HG02884 (cell line): ENCODE results near the gene AREL1.

Source experiments
- ATAC-seq: cut with Tn5 transposase; IDR thresholded peaks from one replicate; pipeline ENCODE4 v1.9.1; 2021; ENCODE audit warnings: mild to moderate bottlenecking, moderate library complexity; ENCODE audit not compliant: unreplicated experiment

The AREL1 gene

GRCh38 chr14:74661726-74662450, 51.0 kb downstream of the AREL1 start:
- ATAC-seq: no peak

- no peak for ATAC-seq
These were observed 52.0 kb downstream of the AREL1 start for GRCh38 chr14:74660863-74661262.

- ATAC-seq: no peak
These were observed 52.7 kb downstream of the AREL1 start for GRCh38 chr14:74660167-74660566.

GRCh38 chr14:74658535-74659131, 54.2 kb downstream of the AREL1 start:
- ATAC-seq: no peak

- ATAC-seq: no peak
These were observed 55.9 kb downstream of the AREL1 start for GRCh38 chr14:74656964-74657363.

GRCh38 chr14:74655599-74656395, 57.1 kb downstream of the AREL1 start:
- no peak for ATAC-seq

- no peak for ATAC-seq
These were observed 57.9 kb downstream of the AREL1 start for GRCh38 chr14:74654931-74655330.

- ATAC-seq: no peak
These were observed 59.3 kb downstream of the AREL1 start for GRCh38 chr14:74653386-74654138.

- ATAC-seq: no peak
These were observed 60.3 kb downstream of the AREL1 start for GRCh38 chr14:74652541-74652940.

- ATAC-seq: no peak
These were observed 61.8 kb downstream of the AREL1 start for GRCh38 chr14:74650927-74651686.

GRCh38 chr14:74649673-74650072, 63.2 kb downstream of the AREL1 start:
- ATAC-seq: no peak

- no peak for ATAC-seq
These were observed 63.7 kb downstream of the AREL1 start for GRCh38 chr14:74649167-74649566.

GRCh38 chr14:74648601-74649000, 64.3 kb downstream of the AREL1 start:
- ATAC-seq: no peak

- ATAC-seq: no peak
These were observed 65.0 kb downstream of the AREL1 start for GRCh38 chr14:74647678-74648461.

- ATAC-seq: no peak
These were observed 65.7 kb downstream of the AREL1 start for GRCh38 chr14:74647061-74647677.

GRCh38 chr14:74645756-74646470, 67.0 kb downstream of the AREL1 start:
- no peak for ATAC-seq

GRCh38 chr14:74645244-74645643, 67.6 kb downstream of the AREL1 start:
- ATAC-seq: no peak

- no peak for ATAC-seq
These were observed 71.1 kb downstream of the AREL1 start for GRCh38 chr14:74641601-74642391.
